ENCODE results near the gene NRCAM. TPM values are rescaled to one million over a fixed set of nuclear protein-coding genes. Genes with fewer than 3 reads are reported as not detected.
"Not testable (repeated sequence)": the region's sequence is repeated elsewhere in the genome, so short reads cannot be mapped to it uniquely, and the experiment has no call there.

Gene NRCAM
- polyA plus RNA-seq, 4 donors, result 13.7 to 26.6 (median 19.9) TPM

DNA sequence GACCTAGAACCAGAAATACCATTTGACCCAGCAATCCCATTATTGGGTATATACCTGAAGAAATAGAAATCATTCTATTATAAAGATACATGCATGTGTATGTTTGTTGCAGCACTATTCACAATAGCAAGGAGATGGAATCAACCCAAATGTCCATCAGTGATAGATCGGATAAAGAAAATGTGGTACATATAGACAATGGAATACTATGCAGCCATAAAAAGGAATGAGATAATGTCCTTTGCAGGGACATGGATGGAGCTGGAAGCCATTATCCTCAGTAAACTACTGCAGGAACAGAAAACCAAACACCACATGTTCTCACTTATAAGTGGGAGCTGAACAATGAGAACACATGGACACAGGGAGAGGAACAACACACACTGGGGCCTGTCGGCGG is 196.8 kb downstream of the NRCAM start:
- not testable (repeated sequence) for DNase-seq (ENCODE audit: low read depth in 4 of 4, low spot score in 2 of 4)

DNA sequence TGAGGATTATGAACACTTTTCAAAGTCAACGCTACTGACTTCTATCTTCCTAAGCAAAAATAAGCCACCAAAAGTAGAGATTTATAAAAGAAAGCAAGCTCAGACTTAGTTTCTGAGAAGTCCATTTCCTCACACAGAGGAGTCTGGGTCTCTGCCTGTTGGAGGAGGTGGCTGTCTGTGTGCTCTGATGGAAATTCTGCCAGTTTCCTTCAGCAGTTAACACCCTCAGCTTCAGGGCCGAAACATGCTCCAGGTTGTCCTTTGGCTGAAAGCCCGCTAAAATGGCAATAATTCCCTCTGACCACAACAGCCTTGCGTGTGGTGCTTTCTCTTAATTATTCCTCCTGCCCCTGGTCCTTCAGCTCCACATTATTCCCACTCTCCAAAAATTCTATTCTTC is 198.3 kb downstream of the NRCAM start:
- no peak for DNase-seq (ENCODE audit: low read depth in 4 of 4, low spot score in 2 of 4)

DNA sequence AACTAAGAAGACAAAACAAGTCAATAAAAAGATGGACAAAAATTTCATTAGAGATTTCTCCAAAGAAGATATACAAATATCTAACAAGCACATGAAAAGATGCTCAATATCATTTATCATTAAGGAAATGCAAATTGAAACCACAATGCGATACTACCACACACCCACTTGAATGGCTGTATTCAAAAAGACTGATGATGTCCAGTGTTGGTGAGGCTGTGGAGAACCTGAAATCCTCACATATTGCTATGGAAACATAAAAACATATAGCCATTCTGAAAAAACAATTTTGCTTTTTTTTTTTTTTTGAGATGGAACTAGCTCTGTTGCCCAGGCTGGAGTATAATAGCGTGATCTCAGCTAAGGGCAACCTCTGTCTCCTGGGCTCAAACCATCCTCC is 202.0 kb downstream of the NRCAM start:
- DNase-seq (ENCODE audit: low read depth in 4 of 4, low spot score in 2 of 4), result no peak

GRCh38 chr7:108253275-108254044 is 202.8 kb downstream of the NRCAM start:
- DNase-seq (ENCODE audit: low read depth in 4 of 4, low spot score in 2 of 4), result no peak

DNA sequence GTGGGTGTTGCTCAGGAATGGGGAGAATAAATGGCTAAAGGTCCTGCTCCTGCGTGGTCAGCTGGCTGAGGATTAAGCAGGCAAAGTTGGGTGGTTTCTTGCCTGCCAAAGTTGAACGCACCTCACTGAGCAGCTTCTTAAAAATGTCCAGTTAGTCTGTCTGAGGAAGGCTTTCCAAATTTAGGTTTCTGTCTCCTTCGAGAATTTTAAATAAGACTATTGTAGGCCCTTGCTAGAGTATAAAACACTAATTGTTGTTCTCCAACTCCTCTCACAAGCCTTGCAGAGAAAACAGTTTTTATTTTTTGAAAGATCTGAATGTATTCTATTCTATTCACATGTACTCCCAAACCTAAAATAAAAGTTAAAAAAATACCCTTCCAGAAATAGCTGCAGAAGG is 204.1 kb downstream of the NRCAM start:
- DNase-seq (ENCODE audit: low read depth in 4 of 4, low spot score in 2 of 4), result no peak

GRCh38 chr7:108251700-108252099 is 204.5 kb downstream of the NRCAM start:
- DNase-seq (ENCODE audit: low read depth in 4 of 4, low spot score in 2 of 4), result no peak

DNA sequence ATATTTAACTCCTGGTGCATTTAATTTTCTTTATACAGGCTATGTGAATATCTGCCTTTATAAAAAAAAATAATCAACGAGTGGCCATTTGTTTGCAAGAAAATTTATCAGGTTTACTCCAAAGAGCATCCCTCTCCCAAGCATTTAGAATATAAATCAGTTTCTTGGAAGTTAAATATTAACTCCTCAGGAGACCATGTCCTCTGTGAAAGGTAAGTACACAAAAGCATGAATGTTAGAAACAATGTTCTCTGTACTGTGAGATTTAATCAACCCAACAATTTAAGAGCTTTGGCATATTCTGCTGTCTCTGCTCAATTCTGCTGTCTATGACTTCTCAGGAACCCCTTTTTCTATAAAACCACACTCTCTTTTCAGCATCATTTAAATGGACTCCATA is 206.8 kb downstream of the NRCAM start:
- DNase-seq (ENCODE audit: low read depth in 4 of 4, low spot score in 2 of 4), result no peak

GRCh38 chr7:108248821-108249220 is 207.4 kb downstream of the NRCAM start:
- no peak for DNase-seq (ENCODE audit: low read depth in 4 of 4, low spot score in 2 of 4)

DNA sequence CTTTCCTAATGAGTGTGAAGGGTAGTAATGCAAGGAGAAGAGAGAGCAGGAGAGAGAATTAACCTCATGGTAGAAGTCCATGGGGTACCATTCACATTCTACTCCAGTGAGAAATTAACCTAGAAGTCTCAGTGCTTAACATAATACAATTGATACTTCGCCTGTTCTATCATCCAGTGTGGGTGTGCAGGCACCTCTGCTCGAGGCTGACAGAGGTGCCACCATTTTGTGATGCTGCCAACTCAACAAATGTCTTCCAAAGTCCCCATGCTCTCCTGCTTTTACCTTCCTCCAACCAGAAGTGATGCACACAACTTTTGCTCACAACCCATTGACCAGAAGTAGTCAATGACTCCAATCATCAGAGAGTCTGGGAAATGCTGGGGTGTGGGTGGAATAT is 207.8 kb downstream of the NRCAM start:
- no peak for DNase-seq (ENCODE audit: low read depth in 4 of 4, low spot score in 2 of 4)

DNA sequence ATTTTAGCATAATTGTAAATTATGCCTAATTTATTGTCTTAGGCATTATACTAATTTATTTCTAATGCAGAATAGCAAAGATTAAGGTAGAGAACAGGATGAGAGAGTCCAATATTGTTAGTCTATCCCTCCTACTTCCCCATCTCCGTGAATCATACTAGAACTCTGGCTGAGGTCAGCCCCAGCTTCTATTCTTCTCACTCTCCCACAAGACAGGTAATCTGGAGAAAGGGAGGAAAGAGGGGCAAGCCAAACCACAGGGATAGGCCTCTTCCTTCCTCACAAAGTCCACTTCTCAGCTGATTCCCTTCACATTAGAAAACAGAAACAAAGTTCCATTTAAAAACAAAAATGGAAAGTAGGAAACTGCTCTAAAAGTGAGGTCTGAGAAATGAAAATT is 208.6 kb downstream of the NRCAM start:
- DNase-seq (ENCODE audit: low read depth in 4 of 4, low spot score in 2 of 4), result no peak

- DNase-seq (ENCODE audit: low read depth in 4 of 4, low spot score in 2 of 4), result peak in 3 of 4 donors; percentile 13 to 38 (median 29)
Measured at GRCh38 chr7:108246227-108246837, 209.9 kb downstream of the NRCAM start.

DNA sequence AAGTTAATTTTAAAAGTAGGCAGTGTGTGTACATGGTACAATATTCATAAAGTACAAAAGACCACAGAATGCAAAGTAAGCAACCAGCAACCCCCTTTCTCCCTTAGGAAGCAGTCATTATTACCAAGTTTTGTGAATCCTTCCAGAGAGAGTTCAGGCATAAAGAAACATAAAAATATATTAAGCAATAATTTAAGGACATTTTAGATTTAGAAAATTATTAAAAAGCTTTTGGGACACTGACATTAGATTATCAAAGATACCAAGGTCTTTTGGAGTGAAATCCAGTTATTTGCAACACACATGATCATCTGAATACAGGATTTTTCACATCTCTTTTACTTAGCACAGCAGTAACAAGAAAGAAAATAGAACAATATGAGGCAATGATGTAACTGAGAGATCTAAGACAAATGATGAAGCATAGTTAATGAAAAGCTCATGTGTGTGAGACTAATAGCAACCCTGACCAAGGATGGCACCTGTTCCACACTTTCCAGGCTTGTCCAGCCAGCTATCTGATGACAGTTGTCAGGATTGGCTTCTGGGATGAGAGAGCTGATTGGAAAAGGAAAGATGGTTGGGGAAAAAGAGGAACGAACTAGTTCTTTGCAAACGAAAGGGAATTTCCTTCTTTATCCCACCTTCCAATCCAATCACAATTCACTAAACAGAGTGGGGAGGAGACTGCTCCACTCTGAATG is 210.6 kb downstream of the NRCAM start:
- no peak for DNase-seq (ENCODE audit: low read depth in 4 of 4, low spot score in 2 of 4)

DNA sequence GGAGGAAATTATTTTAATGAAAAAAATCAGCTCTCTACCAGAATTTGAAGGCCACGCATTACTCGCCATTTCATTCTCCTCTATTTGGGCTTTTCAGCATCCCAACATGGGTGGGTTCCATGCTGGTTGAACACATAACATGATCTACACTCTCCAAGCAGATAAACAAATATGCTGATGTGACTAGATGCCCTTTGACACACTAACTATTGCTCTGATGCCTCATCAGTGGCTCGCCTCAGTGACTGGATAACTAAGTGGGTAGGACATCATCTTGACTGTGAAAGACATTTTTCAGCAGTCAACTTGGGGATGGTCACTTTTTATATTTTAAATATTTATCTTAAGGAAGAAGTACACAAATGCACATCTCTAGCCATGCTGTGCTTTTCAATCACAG is 212.1 kb downstream of the NRCAM start:
- DNase-seq (ENCODE audit: low read depth in 4 of 4, low spot score in 2 of 4), result no peak

- no peak for DNase-seq (ENCODE audit: low read depth in 4 of 4, low spot score in 2 of 4)
Measured at GRCh38 chr7:108239501-108240225, 216.6 kb downstream of the NRCAM start.

GRCh38 chr7:108236681-108237415 is 219.4 kb downstream of the NRCAM start:
- no peak for DNase-seq (ENCODE audit: low read depth in 4 of 4, low spot score in 2 of 4)

DNA sequence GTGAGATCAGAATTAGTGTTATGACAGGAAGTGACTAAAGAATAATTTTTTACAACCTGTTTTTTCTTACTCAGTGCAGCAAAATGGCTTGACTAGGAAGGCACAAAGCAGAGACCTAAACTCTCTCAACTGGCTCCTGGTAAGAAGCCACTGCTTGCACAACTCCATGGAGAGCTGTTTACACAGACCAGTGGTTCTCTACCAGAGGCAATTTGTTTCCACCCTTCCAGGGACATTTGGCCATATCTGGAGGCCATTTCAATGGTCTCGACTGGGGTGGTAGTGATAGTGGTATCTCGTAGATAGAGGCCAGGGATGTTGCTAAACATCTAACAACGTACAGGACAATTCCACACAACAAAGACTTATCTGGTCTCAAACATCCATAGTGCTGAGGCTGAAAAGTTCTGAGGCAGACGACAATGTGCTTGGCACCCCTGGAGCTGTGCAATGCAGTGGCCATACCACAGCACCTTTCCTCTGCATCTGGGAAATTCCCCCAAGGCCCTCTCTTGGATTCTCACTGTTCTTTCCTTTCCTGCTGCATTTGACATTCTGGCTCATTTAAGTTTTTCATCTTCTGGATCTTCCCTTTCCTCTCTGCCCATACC is 220.7 kb downstream of the NRCAM start:
- DNase-seq (ENCODE audit: low read depth in 4 of 4, low spot score in 2 of 4), result no peak

DNA sequence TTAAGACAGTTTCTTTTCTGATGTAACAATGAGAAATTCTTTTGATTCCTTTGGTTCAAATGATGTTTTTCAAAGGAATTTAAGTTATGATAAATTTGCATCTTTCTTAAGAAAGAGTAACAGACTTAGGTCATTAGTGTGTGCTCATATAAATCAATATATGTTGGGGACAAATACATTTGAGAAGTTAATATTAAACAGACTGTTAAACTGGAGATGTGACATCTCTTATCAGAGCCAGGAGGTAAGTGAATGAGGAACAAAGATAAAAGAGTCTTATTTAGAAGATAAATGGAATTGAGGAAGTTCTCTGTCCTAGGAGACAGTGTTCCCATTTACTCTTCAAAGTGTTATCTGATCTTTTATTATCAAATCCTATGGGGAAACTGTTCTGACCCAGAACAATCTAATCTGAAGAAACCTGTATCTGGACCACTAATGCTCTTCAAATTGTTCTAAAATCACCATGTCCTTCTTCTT is 221.2 kb downstream of the NRCAM start:
- DNase-seq (ENCODE audit: low read depth in 4 of 4, low spot score in 2 of 4), result no peak

DNA sequence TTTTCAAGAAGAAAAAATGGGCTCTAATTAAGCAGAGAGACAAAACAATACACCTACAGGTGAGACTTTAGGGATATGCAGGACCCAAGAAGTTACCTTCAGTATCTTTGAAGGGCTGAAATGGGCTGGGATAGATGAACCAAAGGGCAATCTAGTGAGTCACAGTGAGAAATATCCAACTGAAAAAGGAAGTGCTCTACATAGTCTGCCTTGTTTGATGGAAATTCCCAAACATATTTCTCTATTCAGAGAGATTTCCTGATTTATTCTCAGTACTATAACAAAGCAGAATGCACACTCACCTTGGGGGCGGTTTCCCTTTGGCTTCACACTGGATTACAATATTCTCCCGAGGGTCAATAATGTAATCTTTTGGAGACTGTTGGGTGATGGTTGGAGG is 222.0 kb downstream of the NRCAM start:
- DNase-seq (ENCODE audit: low read depth in 4 of 4, low spot score in 2 of 4), result no peak

- no peak for DNase-seq (ENCODE audit: low read depth in 4 of 4, low spot score in 2 of 4)
Measured at GRCh38 chr7:108232076-108232475, 224.2 kb downstream of the NRCAM start.

GRCh38 chr7:108231221-108231620 is 225.0 kb downstream of the NRCAM start:
- no peak for DNase-seq (ENCODE audit: low read depth in 4 of 4, low spot score in 2 of 4)

All from left renal cortex interstitium (tissue), 4 donors.